GM12875 (cell line): ENCODE data around the gene C1orf146.
A peak's percentile ranks its signal among the peaks of the same experiment; 100 is the strongest.
"Not testable (repeated sequence)": the region's sequence is repeated elsewhere in the genome, so short reads cannot be mapped to it uniquely, and the experiment has no call there.

Experiments
- H3K4me3 ChIP-seq: one replicate; pipeline ENCODE4 v1.5.1; 2011; ENCODE audit warnings: low read depth, low read length, control low read depth
- TF ChIP-seq, protein P1 (sequence below): IDR thresholded peaks from 2 replicates; pipeline ENCODE4 v1.5.1; 2011; ENCODE audit warnings: low read depth, mild to moderate bottlenecking, control low read depth, inconsistent platforms, low read length, moderate library complexity, borderline replicate concordance; ENCODE audit not compliant: insufficient read depth

C1orf146 gene

DNA sequence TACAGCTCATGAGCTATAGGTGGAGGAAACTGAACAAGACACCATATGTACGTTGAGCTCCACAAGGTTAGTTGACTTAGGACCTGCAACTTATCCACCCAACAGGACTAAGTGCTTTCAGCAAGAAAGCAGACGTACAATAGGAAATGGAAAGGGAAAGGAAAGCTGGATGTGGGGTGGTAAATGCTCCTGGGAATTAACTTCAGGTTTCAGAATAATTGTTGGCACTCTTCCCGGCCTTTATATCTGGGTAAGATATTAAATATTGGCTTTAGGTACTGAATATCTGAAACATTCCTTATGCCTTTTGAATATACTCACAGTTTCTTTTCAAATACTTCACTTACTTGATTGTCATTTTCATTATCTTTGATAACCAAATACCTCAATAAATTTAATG is 44.8 kb downstream of the C1orf146 start:
- TF ChIP-seq, protein P1, sequence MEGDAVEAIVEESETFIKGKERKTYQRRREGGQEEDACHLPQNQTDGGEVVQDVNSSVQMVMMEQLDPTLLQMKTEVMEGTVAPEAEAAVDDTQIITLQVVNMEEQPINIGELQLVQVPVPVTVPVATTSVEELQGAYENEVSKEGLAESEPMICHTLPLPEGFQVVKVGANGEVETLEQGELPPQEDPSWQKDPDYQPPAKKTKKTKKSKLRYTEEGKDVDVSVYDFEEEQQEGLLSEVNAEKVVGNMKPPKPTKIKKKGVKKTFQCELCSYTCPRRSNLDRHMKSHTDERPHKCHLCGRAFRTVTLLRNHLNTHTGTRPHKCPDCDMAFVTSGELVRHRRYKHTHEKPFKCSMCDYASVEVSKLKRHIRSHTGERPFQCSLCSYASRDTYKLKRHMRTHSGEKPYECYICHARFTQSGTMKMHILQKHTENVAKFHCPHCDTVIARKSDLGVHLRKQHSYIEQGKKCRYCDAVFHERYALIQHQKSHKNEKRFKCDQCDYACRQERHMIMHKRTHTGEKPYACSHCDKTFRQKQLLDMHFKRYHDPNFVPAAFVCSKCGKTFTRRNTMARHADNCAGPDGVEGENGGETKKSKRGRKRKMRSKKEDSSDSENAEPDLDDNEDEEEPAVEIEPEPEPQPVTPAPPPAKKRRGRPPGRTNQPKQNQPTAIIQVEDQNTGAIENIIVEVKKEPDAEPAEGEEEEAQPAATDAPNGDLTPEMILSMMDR, result no peak
- H3K4me3 ChIP-seq, result no peak overlapping the region

DNA sequence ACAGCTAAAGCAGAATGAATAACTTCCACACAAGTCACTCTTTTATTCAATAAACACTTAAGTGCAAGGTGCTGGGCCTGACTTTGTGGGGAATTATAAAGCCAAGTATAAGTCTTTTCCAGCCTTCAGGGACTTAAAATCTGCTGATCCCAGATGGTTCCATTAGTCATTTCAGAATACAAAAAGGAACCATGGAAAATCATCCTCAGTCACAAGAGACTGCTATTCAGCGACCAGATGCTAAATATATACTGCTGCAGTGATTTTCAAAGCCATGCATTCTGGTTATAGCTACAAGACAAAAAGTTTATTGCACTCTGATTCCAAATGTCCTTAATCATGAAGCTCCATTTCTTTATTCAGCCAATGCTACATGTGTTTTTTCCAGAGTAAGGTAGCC is 55.3 kb downstream of the C1orf146 start:
- no peak overlapping the region for H3K4me3 ChIP-seq
- TF ChIP-seq, protein P1, result no peak

DNA sequence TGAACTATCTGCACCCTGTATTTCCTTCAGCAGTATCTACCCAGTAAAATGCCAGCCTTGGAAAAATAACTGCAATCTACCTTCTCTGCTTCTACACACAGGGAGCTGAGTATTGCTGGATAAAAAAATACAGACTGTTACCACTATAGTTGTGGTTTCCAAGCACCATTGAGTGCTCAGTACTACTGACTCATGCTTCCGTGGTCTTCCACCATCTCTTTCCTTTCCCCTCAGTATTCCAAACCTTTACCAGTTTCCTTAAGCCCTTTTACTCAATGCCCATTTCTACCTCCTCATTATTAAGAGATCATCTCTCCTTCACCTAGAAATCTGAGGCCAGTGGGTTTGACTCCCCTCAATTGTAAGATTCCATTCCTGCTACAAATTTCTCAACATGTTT is 57.2 kb downstream of the C1orf146 start:
- no peak overlapping the region for H3K4me3 ChIP-seq
- TF ChIP-seq, protein P1, result no peak

DNA sequence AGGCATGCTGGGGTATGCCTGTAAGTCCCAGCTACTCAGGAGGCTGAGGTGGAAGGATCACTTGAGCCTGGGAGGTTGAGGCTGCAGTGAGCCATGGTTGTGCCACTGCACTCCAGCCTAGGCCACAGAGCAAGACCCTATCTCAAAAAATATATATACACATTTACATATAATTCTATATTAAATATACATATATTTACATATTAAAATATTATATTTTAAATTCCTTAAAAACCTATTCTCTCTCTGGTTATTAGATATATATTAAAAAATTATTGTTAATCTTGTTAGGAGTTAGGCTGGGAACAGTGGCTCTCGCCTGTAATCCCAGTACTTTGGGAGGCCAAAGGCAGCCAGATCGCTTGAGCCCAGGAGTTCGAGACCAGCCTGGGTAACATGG is 58.4 kb downstream of the C1orf146 start:
- TF ChIP-seq, protein P1, result no peak
- no peak overlapping the region for H3K4me3 ChIP-seq

DNA sequence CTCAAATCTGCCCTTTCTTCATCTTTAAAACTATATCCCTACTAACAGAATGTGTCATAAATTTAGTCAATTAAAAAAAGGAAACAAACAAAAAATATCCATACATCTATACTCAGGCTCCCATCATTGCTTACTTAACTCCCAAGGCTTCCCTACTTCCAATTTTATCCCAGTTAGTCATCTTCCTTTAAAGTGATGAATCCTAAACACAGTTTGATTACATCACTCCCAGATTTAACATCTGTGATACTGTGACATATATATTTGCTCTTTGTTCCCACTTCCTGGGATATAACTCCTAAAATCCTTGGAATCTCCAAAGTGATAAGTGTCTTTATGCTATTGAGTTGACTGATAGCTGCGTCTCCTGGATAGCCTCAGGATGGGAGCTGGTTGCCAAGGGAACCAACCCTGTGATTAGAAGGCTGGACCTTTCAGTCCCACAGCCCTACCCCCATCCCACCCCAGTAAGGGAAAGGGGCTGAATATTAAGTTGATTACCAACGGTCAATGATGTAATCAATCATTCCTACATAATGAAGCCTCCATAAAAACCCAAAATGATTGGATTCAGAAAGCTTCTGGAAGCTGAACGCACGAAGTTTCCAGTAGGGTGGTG is 59.5 kb downstream of the C1orf146 start:
- TF ChIP-seq, protein P1, result no peak
- H3K4me3 ChIP-seq, result no peak overlapping the region

DNA sequence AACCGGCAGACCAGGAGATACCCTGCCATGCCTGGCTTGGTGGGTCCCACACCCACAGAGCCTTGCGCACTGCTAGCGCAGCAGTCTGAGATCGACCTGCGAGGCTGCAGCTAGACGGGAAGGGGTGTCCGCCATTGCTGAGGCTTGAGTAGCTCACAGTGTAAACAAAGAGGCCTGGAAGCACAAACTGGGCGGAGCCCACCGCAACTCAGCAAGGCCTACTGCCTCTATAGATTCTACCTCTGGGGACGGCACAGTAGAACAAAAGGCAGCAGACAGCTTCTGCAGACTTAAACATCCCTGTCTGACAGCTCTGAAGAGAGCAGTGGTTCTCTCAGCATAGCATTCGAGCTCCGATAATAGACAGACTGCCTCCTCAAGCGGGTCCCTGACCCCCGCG is 62.1 kb downstream of the C1orf146 start:
- H3K4me3 ChIP-seq, result not testable (repeated sequence)

DNA sequence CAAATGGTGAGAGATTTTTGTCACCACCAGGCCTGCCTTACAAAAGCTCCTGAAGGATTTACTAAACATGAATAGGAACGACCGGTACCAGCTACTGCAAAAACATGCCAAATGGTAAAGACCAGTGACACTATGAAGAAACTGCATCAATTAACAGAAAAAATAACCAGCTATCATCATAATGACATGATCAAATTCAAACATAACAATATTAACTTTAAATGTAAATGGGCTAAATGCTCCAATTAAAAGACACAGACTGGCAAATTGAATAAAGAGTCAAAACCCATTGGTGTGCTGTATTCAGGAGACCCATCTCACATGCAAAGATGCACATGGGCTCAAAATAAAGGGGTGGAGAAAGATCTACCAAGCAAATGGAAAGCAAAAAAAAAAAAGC is 63.7 kb downstream of the C1orf146 start:
- not testable (repeated sequence) for H3K4me3 ChIP-seq

DNA sequence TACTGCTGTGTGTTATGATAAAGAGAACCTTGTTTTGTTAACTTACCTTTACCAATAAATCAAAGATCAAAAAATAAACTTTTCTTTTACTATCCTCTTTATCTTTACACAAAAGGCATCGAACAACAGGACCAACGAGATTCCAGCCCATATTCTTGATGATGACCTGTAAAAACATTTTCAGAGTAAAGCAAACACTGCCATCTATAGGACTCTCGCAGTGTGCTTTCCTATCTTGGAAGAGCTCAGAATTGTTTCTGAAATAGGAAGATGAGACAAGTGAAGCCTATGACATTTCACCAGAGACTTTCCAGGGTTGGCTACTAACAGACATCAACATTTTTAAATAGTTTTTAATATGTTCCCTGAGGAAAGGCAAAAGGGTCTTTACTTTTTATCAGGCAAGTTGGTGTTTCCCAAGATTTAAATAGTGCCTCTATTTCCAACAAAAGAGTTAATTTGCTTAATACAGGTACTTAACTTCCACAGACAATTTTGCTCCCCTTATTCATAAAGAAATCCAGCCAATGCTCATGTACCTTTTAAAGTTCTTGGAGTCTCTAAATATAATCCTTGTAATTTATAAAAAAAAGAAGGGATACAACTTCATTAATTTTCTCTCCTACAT is 73.8 kb downstream of the C1orf146 start:
- TF ChIP-seq, protein P1, result peak; percentile 38; the same call in 1 of the 2 replicates
- H3K4me3 ChIP-seq, result no peak overlapping the region
